Activated naive CD4-positive, alpha-beta T cell treated with anti-CD3 and anti-CD28 coated beads, Interleukin-2, amount 50 U/mL, for 24 hours (primary cell): ENCODE results near the gene PANK4.
A peak's percentile ranks its signal among the peaks of the same experiment; 100 is the strongest.

Experiments used
- H3K27ac Mint-ChIP-seq: one replicate; pipeline ENCODE4 v1.8.0; 2021; ENCODE audit warnings: mild to moderate bottlenecking, mixed read lengths
- H3K27me3 Mint-ChIP-seq: one replicate; pipeline ENCODE4 v1.8.0; 2021; ENCODE audit warnings: mixed read lengths
- H3K36me3 Mint-ChIP-seq: one replicate; pipeline ENCODE4 v1.8.0; 2021; ENCODE audit warnings: mixed read lengths
- H3K4me1 Mint-ChIP-seq: one replicate; pipeline ENCODE4 v1.8.0; 2021; ENCODE audit warnings: mixed read lengths
- H3K4me3 Mint-ChIP-seq: one replicate; pipeline ENCODE4 v1.8.0; 2021; ENCODE audit warnings: mild to moderate bottlenecking, mixed read lengths
- H3K9me3 Mint-ChIP-seq: one replicate; pipeline ENCODE4 v1.8.0; 2021; ENCODE audit warnings: mixed read lengths

PANK4 gene

GRCh38 chr1:2561898-2562895, 35.8 kb upstream of the PANK4 start:
- Mint-ChIP-seq H3K9me3 (no peaks in the 10 kb centered on the region), H3K27ac (peak overlapping the region; percentile 12), H3K4me1 (peaks cover 28% of the 10 kb centered on the region), H3K4me3 (no peak overlapping the region), H3K36me3 (no peaks in the 10 kb centered on the region), H3K27me3 (no peaks in the 10 kb centered on the region)

GRCh38 chr1:2561446-2561845, 35.0 kb upstream of the PANK4 start:
- no peak overlapping the region for H3K4me3 Mint-ChIP-seq
- H3K27ac Mint-ChIP-seq: peak overlapping the region; percentile 57
- no peaks in the 10 kb centered on the region for H3K9me3 Mint-ChIP-seq
- H3K27me3 Mint-ChIP-seq: no peaks in the 10 kb centered on the region
- H3K36me3 Mint-ChIP-seq: no peaks in the 10 kb centered on the region
- peaks cover 30% of the 10 kb centered on the region for H3K4me1 Mint-ChIP-seq

GRCh38 chr1:2560299-2561073, 34.1 kb upstream of the PANK4 start:
- Mint-ChIP-seq H3K27me3 (no peaks in the 10 kb centered on the region), H3K36me3 (no peaks in the 10 kb centered on the region), H3K4me1 (peaks cover 32% of the 10 kb centered on the region), H3K4me3 (no peak overlapping the region), H3K27ac (no peak overlapping the region), H3K9me3 (no peaks in the 10 kb centered on the region)

- Mint-ChIP-seq H3K27me3 (no peaks in the 10 kb centered on the region), H3K4me3 (no peak overlapping the region), H3K36me3 (no peaks in the 10 kb centered on the region), H3K27ac (no peak overlapping the region), H3K4me1 (peaks cover 37% of the 10 kb centered on the region), H3K9me3 (no peaks in the 10 kb centered on the region)
Observed at GRCh38 chr1:2559509-2560298, 33.3 kb upstream of the PANK4 start.

GRCh38 chr1:2558861-2559260, 32.5 kb upstream of the PANK4 start:
- peak overlapping the region; percentile 94 for H3K4me3 Mint-ChIP-seq
- no peaks in the 10 kb centered on the region for H3K27me3 Mint-ChIP-seq
- peaks cover 40% of the 10 kb centered on the region for H3K4me1 Mint-ChIP-seq
- peak overlapping the region; percentile 82 for H3K27ac Mint-ChIP-seq
- no peaks in the 10 kb centered on the region for H3K9me3 Mint-ChIP-seq
- no peaks in the 10 kb centered on the region for H3K36me3 Mint-ChIP-seq

GRCh38 chr1:2558420-2558819, 32.0 kb upstream of the PANK4 start:
- Mint-ChIP-seq H3K36me3 (no peaks in the 10 kb centered on the region), H3K9me3 (no peaks in the 10 kb centered on the region), H3K4me3 (peak overlapping the region; percentile 94), H3K27ac (peak overlapping the region; percentile 82), H3K4me1 (peaks cover 40% of the 10 kb centered on the region), H3K27me3 (no peaks in the 10 kb centered on the region)

GRCh38 chr1:2557482-2558400, 31.3 kb upstream of the PANK4 start:
- H3K4me1 Mint-ChIP-seq: peaks cover 40% of the 10 kb centered on the region
- H3K36me3 Mint-ChIP-seq: no peaks in the 10 kb centered on the region
- H3K27ac Mint-ChIP-seq: peak overlapping the region; percentile 74
- H3K9me3 Mint-ChIP-seq: no peaks in the 10 kb centered on the region
- H3K4me3 Mint-ChIP-seq: peak overlapping the region; percentile 94
- no peaks in the 10 kb centered on the region for H3K27me3 Mint-ChIP-seq

GRCh38 chr1:2556678-2557481, 30.5 kb upstream of the PANK4 start:
- peaks cover 40% of the 10 kb centered on the region for H3K4me1 Mint-ChIP-seq
- no peaks in the 10 kb centered on the region for H3K36me3 Mint-ChIP-seq
- no peaks in the 10 kb centered on the region for H3K27me3 Mint-ChIP-seq
- no peaks in the 10 kb centered on the region for H3K9me3 Mint-ChIP-seq
- H3K4me3 Mint-ChIP-seq: peak overlapping the region; percentile 94
- H3K27ac Mint-ChIP-seq: peak overlapping the region; percentile 97

- Mint-ChIP-seq H3K4me3 (peak within 1 kb of the TSS; percentile 94), H3K9me3 (no peaks in the 10 kb centered on the region), H3K36me3 (no peaks in the 10 kb centered on the region), H3K27ac (peak within 1 kb of the TSS; percentile 97), H3K27me3 (no peaks in the 10 kb centered on the region), H3K4me1 (peaks cover 38% of the 10 kb centered on the region)
Observed at GRCh38 chr1:2556277-2556677, 29.9 kb upstream of the PANK4 start, which contains the start of gene TNFRSF14. TNFRSF14 (plus strand) TSS chr1:2556371; CDS start chr1:2556665, 294 bp downstream.

GRCh38 chr1:2555634-2556276, 29.4 kb upstream of the PANK4 start:
- Mint-ChIP-seq H3K36me3 (no peaks in the 10 kb centered on the region), H3K9me3 (no peaks in the 10 kb centered on the region), H3K27ac (peak overlapping the region; percentile 97), H3K4me3 (peak overlapping the region; percentile 94), H3K27me3 (no peaks in the 10 kb centered on the region), H3K4me1 (peaks cover 33% of the 10 kb centered on the region)

GRCh38 chr1:2554621-2555387, 28.4 kb upstream of the PANK4 start:
- Mint-ChIP-seq H3K36me3 (no peaks in the 10 kb centered on the region), H3K4me3 (peak overlapping the region; percentile 94), H3K4me1 (peaks cover 31% of the 10 kb centered on the region), H3K27me3 (no peaks in the 10 kb centered on the region), H3K9me3 (no peaks in the 10 kb centered on the region), H3K27ac (peak overlapping the region; percentile 59)

GRCh38 chr1:2553871-2554620, 27.6 kb upstream of the PANK4 start:
- Mint-ChIP-seq H3K9me3 (no peaks in the 10 kb centered on the region), H3K4me1 (peaks cover 31% of the 10 kb centered on the region), H3K4me3 (no peak overlapping the region), H3K27ac (no peak overlapping the region), H3K36me3 (no peaks in the 10 kb centered on the region), H3K27me3 (no peaks in the 10 kb centered on the region)
